Right lobe of liver (tissue), 4 donors: ENCODE data around the gene TREH.

Source experiments
- CTCF ChIP-seq, 4 donors: fragments of 200-600 bp in 3 of 4; fragments of 450-650 bp in 1 of 4; IDR thresholded peaks; one replicate each; pipeline versions ENCODE4 v1.5.1 to v1.8.0; 2016 to 2022; ENCODE audit warnings: antibody characterized with exemption in 4 of 4, mild to moderate bottlenecking in 2 of 4
- POLR2A ChIP-seq: fragments of 450-650 bp; IDR thresholded peaks from one replicate; pipeline ENCODE4 v1.6.1; 2017; ENCODE audit warnings: antibody characterized with exemption, mild to moderate bottlenecking
- donor health status: DM: no; HTN: no; CAD: no.
- donor health status: DM: no; HTN: no; CAD: no.
- donor health status: DM: no; HTN: yes; CAD: no.

- TF ChIP-seq POLR2A (no peak), CTCF (IDR thresholded peaks at IDR 0.05) (no peak)
Observed at GRCh38 chr11:118694185-118694584, 14.7 kb upstream of the TREH start.
